Liver (tissue), 3 donors: ENCODE data around the gene TAPBP.
A peak's percentile ranks its signal among the peaks of the same experiment; 100 is the strongest.

ENCODE experiments used
- ATF3 ChIP-seq: IDR thresholded peaks from 2 replicates; pipeline ENCODE4 v1.6.1; 2016; ENCODE audit warnings: antibody characterized with exemption
- CTCF ChIP-seq: fragments of 150-350 bp; IDR thresholded peaks from 2 replicates; pipeline ENCODE4 v1.5.1; 2017; ENCODE audit warnings: improper control_type of control experiment, low read depth, low read length; ENCODE audit not compliant: missing input control
- GABPA ChIP-seq, 2 donors: IDR thresholded peaks in 1 of 2; conservative IDR thresholded peaks in 1 of 2; 2 replicates each; pipeline ENCODE4 v1.6.1; 2016; ENCODE audit warnings: antibody characterized with exemption in 2 of 2, mild to moderate bottlenecking in 1 of 2, moderate library complexity in 1 of 2
- HNF4G ChIP-seq: IDR thresholded peaks from 2 replicates; pipeline ENCODE4 v1.6.1; 2016; ENCODE audit warnings: antibody characterized with exemption
- JUND ChIP-seq, 2 donors: IDR thresholded peaks; 2 replicates each; pipeline ENCODE4 v1.6.1; 2016; ENCODE audit warnings: antibody characterized with exemption in 2 of 2
- RAD21 ChIP-seq, 2 donors: IDR thresholded peaks; 2 replicates each; pipeline ENCODE4 v1.6.1; 2016; ENCODE audit warnings: antibody characterized with exemption in 2 of 2, mild to moderate bottlenecking in 2 of 2
- REST ChIP-seq: IDR thresholded peaks from 2 replicates; pipeline ENCODE4 v1.6.1; 2016; ENCODE audit warnings: antibody characterized with exemption, mild to moderate bottlenecking
- RXRA ChIP-seq, 2 donors: IDR thresholded peaks; 2 replicates each; pipeline ENCODE4 v1.6.1; 2017 to 2018; ENCODE audit warnings: antibody characterized with exemption in 2 of 2, mild to moderate bottlenecking in 1 of 2
- SP1 ChIP-seq: IDR thresholded peaks from 2 replicates; pipeline ENCODE4 v1.6.1; 2018; ENCODE audit warnings: antibody characterized with exemption, mild to moderate bottlenecking
- TAF1 ChIP-seq: conservative IDR thresholded peaks from 2 replicates; pipeline ENCODE4 v1.6.1; 2016; ENCODE audit warnings: antibody characterized with exemption, mild to moderate bottlenecking
- YY1 ChIP-seq: IDR thresholded peaks from 2 replicates; pipeline ENCODE4 v1.6.1; 2016; ENCODE audit warnings: antibody characterized with exemption, mild to moderate bottlenecking
- ZBTB33 ChIP-seq: IDR thresholded peaks from 2 replicates; pipeline ENCODE4 v1.6.1; 2016; ENCODE audit warnings: antibody characterized with exemption
- donor health status: healthy.
- donor health status: healthy.

- TF ChIP-seq TAF1 (no peak), CTCF (no peak), RAD21 (IDR thresholded peaks at IDR 0.05) (no peak), GABPA (IDR thresholded peaks at IDR 0.05 in 1 of 2, conservative IDR thresholded peaks at IDR 0.05 in 1 of 2) (no peak), YY1 (peak; percentile 6), JUND (IDR thresholded peaks at IDR 0.05) (no peak), ZBTB33 (no peak), ATF3 (no peak), SP1 (no peak), HNF4G (no peak), RXRA (IDR thresholded peaks at IDR 0.05) (no peak), REST (no peak)
Observed at GRCh38 chr6:33297956-33298772, 15.7 kb downstream of the TAPBP start.
